MV-4-11 (cell line): ENCODE results near the gene CMBL.
"Not testable (repeated sequence)": the region's sequence is repeated elsewhere in the genome, so short reads cannot be mapped to it uniquely, and the experiment has no call there.

Source experiments
- DNase-seq: peaks from one replicate; lab custom pipeline; 2025; lab: John Stamatoyannopoulos, UW

The CMBL gene

GRCh38 chr5:10254686-10255085 is 53.0 kb downstream of the CMBL start:
- DNase-seq, result no peak

GRCh38 chr5:10253390-10253789 is 54.3 kb downstream of the CMBL start:
- no peak for DNase-seq

- peak; percentile 50 for DNase-seq
These were observed 56.3 kb downstream of the CMBL start for GRCh38 chr5:10251405-10251804.

DNA sequence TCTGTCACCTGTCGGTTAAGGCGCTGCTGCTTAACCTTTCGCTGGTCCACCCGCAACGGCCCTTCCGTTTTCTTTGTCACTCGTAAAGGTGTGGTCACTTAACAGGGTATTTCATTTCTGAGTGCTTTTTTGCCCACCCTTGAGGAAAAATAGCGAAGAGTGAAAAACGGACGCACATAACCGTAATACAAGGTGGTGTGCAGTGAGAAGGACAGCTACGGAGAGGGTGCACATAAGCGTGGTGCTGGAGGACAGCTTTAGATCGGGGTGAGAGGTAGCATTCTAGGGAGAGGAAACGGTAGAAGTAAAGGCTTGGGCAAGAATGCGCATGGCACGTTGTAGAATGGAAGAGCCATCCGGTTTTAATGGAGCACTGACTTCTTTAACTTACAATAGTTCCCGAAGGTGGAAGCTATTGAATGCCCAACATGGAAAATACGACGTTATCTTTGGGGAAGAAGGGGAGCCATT is 56.9 kb downstream of the CMBL start:
- DNase-seq, result peak; percentile 30

GRCh38 chr5:10249948-10250805 is 57.5 kb downstream of the CMBL start, which contains the start of gene CCT5:
TSS of gene CCT5 (plus strand) at chr5:10250280. CDS start at chr5:10250341, 61 bp downstream.
- DNase-seq, result peak; percentile 98

DNA sequence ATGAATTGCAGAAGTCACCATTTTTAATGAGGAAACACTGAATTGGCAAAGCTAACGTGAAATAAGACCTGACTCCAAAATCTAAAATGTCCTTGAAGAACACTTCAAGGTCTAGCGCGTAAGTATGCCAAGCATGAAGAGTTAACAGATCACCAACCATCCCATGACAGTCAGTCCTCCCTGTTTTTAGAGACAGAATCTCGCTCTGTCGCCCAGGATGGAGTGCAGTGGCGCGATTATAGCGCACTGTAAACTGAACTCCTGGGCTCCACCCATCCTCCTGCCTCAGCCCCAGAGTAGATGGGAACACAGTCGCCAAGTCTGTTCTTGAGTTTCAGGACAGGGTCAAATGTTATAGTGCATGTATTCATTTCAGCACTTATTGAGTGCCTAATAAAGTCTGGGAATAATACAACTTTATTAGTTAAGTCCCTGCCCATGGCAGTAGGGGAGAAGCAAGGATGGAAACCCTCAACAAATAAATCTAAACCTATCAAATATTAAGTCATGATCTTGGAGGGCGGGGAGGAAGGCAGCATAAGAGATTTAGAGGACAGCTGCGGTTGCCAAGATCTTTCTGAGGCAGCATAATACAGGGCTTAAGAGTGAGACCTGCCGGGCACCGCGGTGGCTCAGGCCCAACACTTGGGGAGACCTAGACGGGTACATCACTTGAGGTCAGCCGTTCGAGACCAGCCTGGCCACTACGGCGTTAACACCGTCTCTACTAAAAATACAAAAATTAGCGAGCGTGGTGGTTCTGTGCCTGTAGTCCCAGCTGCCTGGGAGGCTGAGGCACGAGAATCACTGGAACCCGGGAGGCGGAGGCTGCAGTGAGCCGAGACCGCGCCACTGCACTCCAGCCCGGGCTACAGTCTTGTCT is 59.1 kb downstream of the CMBL start:
- DNase-seq, result no peak

- DNase-seq, result not testable (repeated sequence)
These were observed 60.5 kb downstream of the CMBL start for GRCh38 chr5:10247217-10247616.

- no peak for DNase-seq
These were observed 60.9 kb downstream of the CMBL start for GRCh38 chr5:10246761-10247160.

DNA sequence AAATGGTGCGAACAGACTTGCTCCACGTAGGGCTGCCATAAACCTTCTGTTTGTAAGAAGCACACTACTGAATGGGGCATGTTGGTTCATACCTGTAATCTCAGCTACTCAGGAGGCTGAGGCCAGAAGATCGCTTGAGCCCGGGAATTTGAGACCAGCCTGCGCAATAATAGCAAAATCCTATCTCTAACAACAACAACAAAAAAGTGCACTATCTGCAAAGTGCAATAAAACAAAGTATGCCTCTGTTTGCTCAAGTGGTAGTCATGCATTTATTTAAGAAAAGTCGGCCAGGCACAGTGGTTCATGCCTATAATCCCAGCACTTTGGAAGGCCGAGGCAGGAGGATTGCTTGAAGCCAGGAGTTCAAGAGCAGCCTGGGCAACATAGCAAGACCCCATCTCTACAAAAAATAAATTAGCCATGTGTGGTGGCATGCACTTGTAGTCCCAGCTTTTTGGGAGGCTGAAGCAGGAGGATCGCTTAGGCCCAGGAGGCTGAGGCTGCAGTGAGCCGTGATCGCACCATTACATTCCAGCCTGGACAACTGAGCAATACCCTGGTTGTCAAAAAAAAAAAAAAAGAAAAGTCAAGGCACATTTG is 63.3 kb downstream of the CMBL start:
- DNase-seq, result no peak

DNA sequence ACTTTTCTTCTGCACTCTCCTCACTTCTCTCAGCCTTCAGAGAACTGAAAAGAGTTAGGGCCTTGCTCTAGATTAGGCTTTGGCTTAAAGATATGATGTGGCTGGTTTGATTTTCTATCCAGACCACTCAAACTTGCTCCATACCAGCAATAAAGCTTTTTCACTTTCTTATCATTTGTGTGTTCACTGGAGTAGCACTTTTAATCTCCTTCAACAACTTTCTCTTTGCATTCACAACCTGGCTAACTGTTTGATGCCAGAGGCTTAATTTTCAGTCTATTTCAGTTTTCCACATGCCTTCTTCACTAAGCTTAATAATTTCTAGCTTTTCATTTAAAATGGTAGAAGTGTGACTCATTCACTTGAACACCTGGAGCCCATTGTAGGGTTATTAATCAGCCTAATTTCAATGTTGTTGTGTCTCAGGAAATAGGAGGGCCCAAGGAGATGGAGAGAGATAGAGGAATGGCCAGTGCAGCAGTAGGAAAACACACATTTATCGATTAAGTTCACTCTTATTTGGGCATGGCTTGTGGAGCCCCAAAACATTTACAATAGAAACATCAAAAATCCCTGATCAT is 64.0 kb downstream of the CMBL start:
- no peak for DNase-seq

- no peak for DNase-seq
These were observed 72.4 kb downstream of the CMBL start for GRCh38 chr5:10235350-10235749.

DNA sequence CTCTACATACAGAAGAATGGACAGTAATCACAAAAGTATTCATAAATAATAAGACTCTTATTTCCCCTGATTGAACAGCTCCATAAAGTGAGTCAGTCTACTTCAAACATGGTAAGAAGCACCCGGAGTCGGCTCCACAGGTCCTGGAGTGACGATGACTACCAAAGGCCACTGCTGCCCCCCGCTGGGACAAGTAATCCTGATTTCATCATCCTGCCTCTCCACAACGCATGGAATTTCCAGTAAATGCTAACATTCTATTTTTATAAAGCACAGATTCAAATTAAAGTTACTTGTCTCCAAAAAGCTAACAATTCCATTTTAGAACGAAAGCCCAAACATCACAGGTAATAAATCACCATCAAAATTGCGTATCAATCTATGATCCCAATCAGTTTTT is 74.2 kb downstream of the CMBL start:
- DNase-seq, result no peak

GRCh38 chr5:10233011-10233410 is 74.7 kb downstream of the CMBL start:
- no peak for DNase-seq

DNA sequence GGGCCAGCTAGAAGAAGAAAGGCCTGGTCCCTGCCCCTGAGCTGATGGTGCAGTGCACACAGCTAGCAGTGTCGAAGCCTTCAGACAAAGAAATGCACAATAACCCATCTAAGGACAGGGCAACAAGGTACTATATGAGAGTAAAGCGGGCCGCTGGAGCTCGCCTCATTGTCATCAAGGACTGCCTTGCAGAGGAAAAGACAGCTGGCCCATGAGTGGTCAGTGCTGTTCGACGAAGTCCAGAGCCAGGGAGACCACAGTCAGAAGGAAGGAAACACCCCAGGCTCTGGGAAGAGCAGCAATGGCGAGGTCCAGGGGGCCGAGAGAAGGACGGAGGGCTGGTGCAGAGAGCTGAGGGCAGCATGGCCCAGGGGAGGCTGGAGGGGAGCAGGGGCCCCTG is 75.3 kb downstream of the CMBL start:
- DNase-seq, result no peak

DNA sequence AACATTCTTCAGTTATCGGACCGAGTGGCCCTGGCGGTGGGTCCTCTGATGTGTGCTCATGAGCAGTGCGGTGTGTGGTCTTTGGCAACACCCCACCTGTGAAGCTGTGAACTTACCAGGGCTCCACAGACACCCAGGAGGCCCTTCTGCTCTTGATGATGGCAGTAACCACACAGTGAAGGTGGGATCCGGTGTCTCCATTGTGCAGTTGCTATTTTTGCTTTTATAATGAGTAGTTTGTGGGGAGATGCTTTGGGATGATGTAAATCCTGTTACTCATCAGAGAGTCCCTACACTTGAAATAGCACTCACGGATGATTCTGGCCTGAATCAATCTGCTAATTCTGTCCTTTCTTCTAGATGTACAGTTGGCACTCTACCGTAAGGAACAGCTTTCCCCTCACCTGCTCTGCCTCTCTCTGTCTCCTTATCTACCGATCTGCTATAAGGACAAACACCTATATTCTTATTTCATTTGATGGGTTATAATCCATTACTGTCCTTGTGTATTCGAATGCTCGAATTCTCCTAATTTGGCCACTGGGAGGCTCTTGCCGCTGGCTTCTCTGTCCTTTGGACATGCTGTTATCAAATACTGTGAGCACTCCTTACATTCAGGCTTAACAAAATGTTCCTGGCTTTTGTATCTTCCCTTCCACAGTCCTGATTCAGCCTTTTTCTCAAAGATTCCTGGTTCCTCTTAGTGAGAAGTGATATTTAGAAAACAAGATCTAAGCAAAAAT is 78.2 kb downstream of the CMBL start:
- no peak for DNase-seq

DNA sequence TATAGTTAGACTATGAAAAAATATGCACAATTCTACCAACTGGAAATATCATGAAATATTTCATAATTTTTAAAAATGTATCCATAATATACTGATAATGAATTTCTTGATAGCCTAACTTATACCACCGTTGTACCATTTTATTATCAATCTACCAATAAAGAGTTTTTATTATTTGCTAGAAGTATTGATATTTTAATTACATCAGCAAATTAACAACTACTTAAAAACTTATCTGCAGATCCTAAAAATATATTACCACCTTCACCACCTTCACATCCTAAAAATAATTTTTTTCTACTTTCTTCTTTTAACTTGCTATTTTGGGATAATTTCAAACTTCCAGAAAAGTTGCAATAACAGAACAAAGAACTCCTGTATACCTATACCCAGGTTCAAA is 79.4 kb downstream of the CMBL start:
- no peak for DNase-seq
